HepG2 (cell line): Measurements from ENCODE around the gene DYRK1B.

Experiments used
- ARNT ChIP-seq: fragments of 450-650 bp; IDR thresholded peaks from 2 replicates; pipeline ENCODE4 v1.6.1; 2017
- FIP1L1 ChIP-seq: fragments of 200-400 bp; formaldehyde crosslinking; IDR thresholded peaks from 2 replicates; pipeline ENCODE4 v1.6.1; 2018; ENCODE audit warnings: low read depth, mild to moderate bottlenecking, low read length, moderate library complexity, borderline replicate concordance; ENCODE audit not compliant: insufficient read depth
- MED1 ChIP-seq: sonication (generic); formaldehyde crosslinking; IDR thresholded peaks from 2 replicates; pipeline ENCODE4 v1.4.0; 2020; ENCODE audit warnings: missing genetic modification reagents
- TP53 ChIP-seq: sonication (generic); formaldehyde crosslinking; conservative IDR thresholded peaks from 2 replicates; pipeline ENCODE4 v1.4.0; 2020; ENCODE audit warnings: missing genetic modification reagents
- YEATS4 ChIP-seq: sonication (generic); formaldehyde crosslinking; IDR thresholded peaks from 2 replicates; pipeline ENCODE4 v1.4.0; 2020; ENCODE audit warnings: missing genetic modification reagents, borderline replicate concordance
- ZNF121 ChIP-seq: sonication (generic); formaldehyde crosslinking; IDR thresholded peaks from 2 replicates; pipeline ENCODE4 v1.5.0; 2020; ENCODE audit warnings: mild to moderate bottlenecking, missing genetic modification reagents
- ZNF143 ChIP-seq: sonication (generic); formaldehyde crosslinking; IDR thresholded peaks from 2 replicates; pipeline ENCODE4 v1.4.0; 2020; ENCODE audit warnings: missing genetic modification reagents
- TF ChIP-seq, protein P1 (sequence below): sonication (generic); formaldehyde crosslinking; IDR thresholded peaks from 2 replicates; pipeline ENCODE4 v1.5.0; 2020; ENCODE audit warnings: mild to moderate bottlenecking, missing genetic modification reagents, moderate library complexity
- TF ChIP-seq, protein P2 (sequence below): sonication (generic); formaldehyde crosslinking; IDR thresholded peaks from 2 replicates; pipeline ENCODE4 v1.4.0; 2020; ENCODE audit warnings: missing genetic modification reagents
- TF ChIP-seq, protein P3 (sequence below): sonication (generic); formaldehyde crosslinking; IDR thresholded peaks from 2 replicates; pipeline ENCODE4 v1.9.0; 2021; ENCODE audit warnings: missing genetic modification reagents, mild to moderate bottlenecking, borderline replicate concordance

DNA sequence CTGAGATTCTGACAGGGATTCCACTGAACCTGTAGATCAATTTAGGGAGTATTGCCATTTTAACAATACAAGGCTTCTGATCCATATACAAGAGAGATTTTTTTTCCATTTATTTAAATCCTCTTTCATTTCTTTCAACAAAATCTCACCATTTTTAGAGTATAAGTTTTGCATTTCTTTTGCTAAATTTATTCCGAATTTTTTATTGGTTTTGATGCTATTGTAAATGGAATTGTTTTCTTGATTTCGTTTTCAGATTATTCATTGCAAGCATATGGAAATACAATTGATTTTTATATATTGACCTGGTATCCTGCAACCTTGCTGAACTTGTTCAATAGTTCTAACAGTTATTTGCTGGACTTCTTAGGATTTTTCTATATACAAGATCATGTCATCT, 36.9 kb downstream of the DYRK1B start:
- no peak for TF ChIP-seq ZNF143 (CRISPR knock-in tag)
- no peak for TF ChIP-seq ZNF121
- TF ChIP-seq FIP1L1: no peak
- TF ChIP-seq TP53 (CRISPR knock-in tag): no peak
- TF ChIP-seq YEATS4 (CRISPR knock-in tag): no peak
- TF ChIP-seq ARNT: no peak
- TF ChIP-seq, protein P1, sequence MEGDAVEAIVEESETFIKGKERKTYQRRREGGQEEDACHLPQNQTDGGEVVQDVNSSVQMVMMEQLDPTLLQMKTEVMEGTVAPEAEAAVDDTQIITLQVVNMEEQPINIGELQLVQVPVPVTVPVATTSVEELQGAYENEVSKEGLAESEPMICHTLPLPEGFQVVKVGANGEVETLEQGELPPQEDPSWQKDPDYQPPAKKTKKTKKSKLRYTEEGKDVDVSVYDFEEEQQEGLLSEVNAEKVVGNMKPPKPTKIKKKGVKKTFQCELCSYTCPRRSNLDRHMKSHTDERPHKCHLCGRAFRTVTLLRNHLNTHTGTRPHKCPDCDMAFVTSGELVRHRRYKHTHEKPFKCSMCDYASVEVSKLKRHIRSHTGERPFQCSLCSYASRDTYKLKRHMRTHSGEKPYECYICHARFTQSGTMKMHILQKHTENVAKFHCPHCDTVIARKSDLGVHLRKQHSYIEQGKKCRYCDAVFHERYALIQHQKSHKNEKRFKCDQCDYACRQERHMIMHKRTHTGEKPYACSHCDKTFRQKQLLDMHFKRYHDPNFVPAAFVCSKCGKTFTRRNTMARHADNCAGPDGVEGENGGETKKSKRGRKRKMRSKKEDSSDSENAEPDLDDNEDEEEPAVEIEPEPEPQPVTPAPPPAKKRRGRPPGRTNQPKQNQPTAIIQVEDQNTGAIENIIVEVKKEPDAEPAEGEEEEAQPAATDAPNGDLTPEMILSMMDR: no peak
- no peak for TF ChIP-seq MED1 (CRISPR knock-in tag)
- TF ChIP-seq, protein P2, sequence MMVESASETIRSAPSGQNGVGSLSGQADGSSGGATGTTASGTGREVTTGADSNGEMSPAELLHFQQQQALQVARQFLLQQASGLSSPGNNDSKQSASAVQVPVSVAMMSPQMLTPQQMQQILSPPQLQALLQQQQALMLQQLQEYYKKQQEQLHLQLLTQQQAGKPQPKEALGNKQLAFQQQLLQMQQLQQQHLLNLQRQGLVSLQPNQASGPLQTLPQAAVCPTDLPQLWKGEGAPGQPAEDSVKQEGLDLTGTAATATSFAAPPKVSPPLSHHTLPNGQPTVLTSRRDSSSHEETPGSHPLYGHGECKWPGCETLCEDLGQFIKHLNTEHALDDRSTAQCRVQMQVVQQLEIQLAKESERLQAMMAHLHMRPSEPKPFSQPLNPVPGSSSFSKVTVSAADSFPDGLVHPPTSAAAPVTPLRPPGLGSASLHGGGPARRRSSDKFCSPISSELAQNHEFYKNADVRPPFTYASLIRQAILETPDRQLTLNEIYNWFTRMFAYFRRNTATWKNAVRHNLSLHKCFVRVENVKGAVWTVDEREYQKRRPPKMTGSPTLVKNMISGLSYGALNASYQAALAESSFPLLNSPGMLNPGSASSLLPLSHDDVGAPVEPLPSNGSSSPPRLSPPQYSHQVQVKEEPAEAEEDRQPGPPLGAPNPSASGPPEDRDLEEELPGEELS (CRISPR knock-in tag): no peak
- TF ChIP-seq, protein P3, sequence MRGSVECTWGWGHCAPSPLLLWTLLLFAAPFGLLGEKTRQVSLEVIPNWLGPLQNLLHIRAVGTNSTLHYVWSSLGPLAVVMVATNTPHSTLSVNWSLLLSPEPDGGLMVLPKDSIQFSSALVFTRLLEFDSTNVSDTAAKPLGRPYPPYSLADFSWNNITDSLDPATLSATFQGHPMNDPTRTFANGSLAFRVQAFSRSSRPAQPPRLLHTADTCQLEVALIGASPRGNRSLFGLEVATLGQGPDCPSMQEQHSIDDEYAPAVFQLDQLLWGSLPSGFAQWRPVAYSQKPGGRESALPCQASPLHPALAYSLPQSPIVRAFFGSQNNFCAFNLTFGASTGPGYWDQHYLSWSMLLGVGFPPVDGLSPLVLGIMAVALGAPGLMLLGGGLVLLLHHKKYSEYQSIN (CRISPR knock-in tag): no peak
